ENCODE data around the gene MRPL43. TPM values are rescaled to one million over a fixed set of nuclear protein-coding genes. Genes with fewer than 3 reads are reported as not detected.
A peak's percentile ranks its signal among the peaks of the same experiment; 100 is the strongest.

MRPL43 gene
- total RNA-seq, 2 experiments from 2014 or later, result 53.8 to 56.2 TPM

- H3K79me2 ChIP-seq (ENCODE audit: insufficient read depth, low read depth, low read length), result peaks cover 43% of the 10 kb centered on the region
- H3K4me3 ChIP-seq (ENCODE audit: low read depth, low read length, poor library complexity, severe bottlenecking), result no peak overlapping the region
- no peaks in the 10 kb centered on the region for H3K9me2 ChIP-seq (ENCODE audit: insufficient read depth, low read length)
- DNase-seq (ENCODE audit: low spot score), result no peak
- H3K36me3 ChIP-seq (ENCODE audit: insufficient read depth, low read length), result peaks cover 20% of the 10 kb centered on the region
- H3K4me1 ChIP-seq (ENCODE audit: insufficient read depth, low read length, poor library complexity, severe bottlenecking), result peaks cover 38% of the 10 kb centered on the region
- H4K20me1 ChIP-seq (ENCODE audit: insufficient read depth, low read length), result 0 out of 2 replicates have a peak, but pooled peaks cover 4% of the 10 kb centered on the region
- no peak overlapping the region for H2AFZ ChIP-seq (ENCODE audit: low read length)
- H3K9me3 ChIP-seq (ENCODE audit: low read length), result no peaks in the 10 kb centered on the region
- no TSS peak for BruUV-seq (replicated peaks)
- CTCF ChIA-PET (ENCODE audit: unreplicated experiment), result no interaction called here
- POLR2A ChIA-PET, result interaction anchor here (0.6 to 1.1 kb wide), 2 partner anchors 10 to 877 kb away, joined by 4 to 5 read pairs; no protein-coding TSS in a partner anchor
- no peak overlapping the region for H3K27ac ChIP-seq (ENCODE audit: low read depth, low read length, poor library complexity, severe bottlenecking)
- H3K4me2 ChIP-seq (ENCODE audit: low read length), result peak overlapping the region; percentile 73
- TF ChIP-seq CTCF (conservative IDR thresholded peaks at IDR 0.05; ENCODE audit: low read length) (peak; percentile 32; the same call in 1 of the 2 replicates), EZH2phosphoT487 (IDR thresholded peaks at IDR 0.05; ENCODE audit: borderline replicate concordance, low read depth, low read length) (no peak)
- intact Hi-C loops (cut with micrococcal nuclease; ENCODE audit: unreplicated experiment), result no loop called here
These were observed 2.0 kb downstream of the MRPL43 start for GRCh38 chr10:100985336-100985735.

- POLR2A ChIA-PET, result interaction anchor here (0.6 to 1.1 kb wide), 3 partner anchors 10 to 877 kb away, joined by 3 to 5 read pairs (median 4); no protein-coding TSS in a partner anchor
- peaks cover 14% of the 10 kb centered on the region for H3K36me3 ChIP-seq (ENCODE audit: insufficient read depth, low read length)
These were observed 2.6 kb downstream of the MRPL43 start for GRCh38 chr10:100984672-100985177.

More at GRCh38 chr10:100984672-100985177, 2.6 kb downstream of the MRPL43 start:
- Histone ChIP-seq H2AFZ (ENCODE audit: low read length) (no peak overlapping the region), H3K4me2 (ENCODE audit: low read length) (no peak overlapping the region), H3K79me2 (ENCODE audit: insufficient read depth, low read depth, low read length) (peaks cover 37% of the 10 kb centered on the region), H3K9me3 (ENCODE audit: low read length) (no peaks in the 10 kb centered on the region), H3K9me2 (ENCODE audit: insufficient read depth, low read length) (no peaks in the 10 kb centered on the region), H3K4me3 (ENCODE audit: low read depth, low read length, poor library complexity, severe bottlenecking) (no peak overlapping the region), H3K4me1 (ENCODE audit: insufficient read depth, low read length, poor library complexity, severe bottlenecking) (peaks cover 33% of the 10 kb centered on the region), H3K27ac (ENCODE audit: low read depth, low read length, poor library complexity, severe bottlenecking) (no peak overlapping the region), H4K20me1 (ENCODE audit: insufficient read depth, low read length) (0 out of 2 replicates have a peak, but pooled peaks cover 4% of the 10 kb centered on the region)
- intact Hi-C loops (cut with micrococcal nuclease; ENCODE audit: unreplicated experiment), result no loop called here
- CTCF ChIA-PET (ENCODE audit: unreplicated experiment), result no interaction called here
- DNase-seq (ENCODE audit: low spot score), result no peak
- TF ChIP-seq EZH2phosphoT487 (IDR thresholded peaks at IDR 0.05; ENCODE audit: borderline replicate concordance, low read depth, low read length), result no peak
- TF ChIP-seq CTCF (conservative IDR thresholded peaks at IDR 0.05; ENCODE audit: low read length), result no peak
- BruUV-seq (replicated peaks), result no TSS peak

All from OCI-LY7 (cell line).